MCF 10A (cell line): ENCODE results near the gene MYL12A. TPM values are rescaled to one million over a fixed set of nuclear protein-coding genes. Genes with fewer than 3 reads are reported as not detected.

Source experiments
- BruUV-seq: library from RNA; stranded (reverse); fragments of 400-500 nt; replicated peaks from 2 replicates; lab custom pipeline; 2021; lab: Mats Ljungman, UMichigan
- CTCF ChIA-PET: fragments of 300-600 bp; sonication (Branson Sonifier 250); formaldehyde crosslinking; extraction: SDS; loops from one replicate; lab custom pipeline; 2021; ENCODE audit warnings: antibody characterized with exemption, inconsistent platforms; lab: Yijun Ruan, JAX
- POLR2A ChIA-PET: fragments of 300-600, 350-650 bp; sonication (Branson Sonifier 250); formaldehyde crosslinking; extraction: SDS; loops from one replicate; lab custom pipeline; 2020; ENCODE audit warnings: antibody characterized with exemption, inconsistent platforms; lab: Yijun Ruan, JAX
- DNase-seq: peaks from one replicate; pipeline ENCODE4 v3.0.0-alpha.2; 2018; ENCODE audit not compliant: unreplicated experiment
- H3K27ac Mint-ChIP-seq: one replicate; pipeline ENCODE4 v1.8.0; 2022; ENCODE audit warnings: mild to moderate bottlenecking, low read depth, mixed read lengths; ENCODE audit not compliant: unreplicated experiment
- H3K27me3 Mint-ChIP-seq: one replicate; pipeline ENCODE4 v1.8.0; 2022; ENCODE audit warnings: mixed read lengths; ENCODE audit not compliant: insufficient read depth, unreplicated experiment
- H3K36me3 Mint-ChIP-seq: one replicate; pipeline ENCODE4 v1.8.0; 2022; ENCODE audit warnings: mild to moderate bottlenecking, moderate library complexity, mixed read lengths; ENCODE audit not compliant: insufficient read depth, unreplicated experiment
- H3K4me1 Mint-ChIP-seq: one replicate; pipeline ENCODE4 v1.8.0; 2022; ENCODE audit warnings: mixed read lengths; ENCODE audit not compliant: insufficient read depth, unreplicated experiment
- H3K4me3 Mint-ChIP-seq: one replicate; pipeline ENCODE4 v1.8.0; 2022; ENCODE audit warnings: mild to moderate bottlenecking, moderate library complexity, mixed read lengths; ENCODE audit not compliant: unreplicated experiment
- H3K9me3 Mint-ChIP-seq: one replicate; pipeline ENCODE4 v1.8.0; 2022; ENCODE audit warnings: mixed read lengths; ENCODE audit not compliant: unreplicated experiment
- intact Hi-C: fragments of 100-400 bp; cut with micrococcal nuclease; formaldehyde crosslinking; loops from 2 replicates; pipeline ENCODE4 v1.14.1; 2022
- total RNA-seq: library from RNA; stranded (reverse); gene quantifications from 2 replicates; pipeline ENCODE4 v1.2.3, GENCODE V29; 2022
- TF ChIP-seq, protein P1 (sequence below): fragments of 200-600 bp; IDR thresholded peaks from one replicate; pipeline ENCODE4 v1.8.0; 2022; ENCODE audit warnings: antibody characterized with exemption, mild to moderate bottlenecking; ENCODE audit not compliant: unreplicated experiment

MYL12A gene
- total RNA-seq, 1 experiment from 2014 or later = 332 TPM

DNA sequence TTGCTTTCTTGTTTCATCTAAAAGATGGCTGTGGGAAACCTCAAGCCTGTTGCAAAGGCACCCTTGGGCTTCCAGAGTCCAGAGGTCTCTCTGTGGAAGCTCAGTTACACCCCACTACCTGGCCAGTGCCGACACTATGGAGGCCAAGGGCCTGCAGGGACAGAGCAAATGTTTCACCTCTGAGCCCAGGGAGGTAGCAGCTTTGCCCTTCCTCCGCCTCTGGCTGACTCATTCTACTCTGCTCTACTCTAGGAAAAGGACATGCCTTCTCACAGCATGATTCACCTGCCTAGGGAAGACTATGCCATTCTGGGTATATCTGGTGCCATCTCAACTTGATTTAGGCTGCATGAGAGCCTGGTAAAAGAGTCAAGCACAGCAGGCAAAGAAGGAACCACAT, 40.0 kb upstream of the MYL12A start:
- no peaks in the 10 kb centered on the region for H3K36me3 Mint-ChIP-seq
- DNase-seq = peak; percentile 64
- TF ChIP-seq, protein P1, sequence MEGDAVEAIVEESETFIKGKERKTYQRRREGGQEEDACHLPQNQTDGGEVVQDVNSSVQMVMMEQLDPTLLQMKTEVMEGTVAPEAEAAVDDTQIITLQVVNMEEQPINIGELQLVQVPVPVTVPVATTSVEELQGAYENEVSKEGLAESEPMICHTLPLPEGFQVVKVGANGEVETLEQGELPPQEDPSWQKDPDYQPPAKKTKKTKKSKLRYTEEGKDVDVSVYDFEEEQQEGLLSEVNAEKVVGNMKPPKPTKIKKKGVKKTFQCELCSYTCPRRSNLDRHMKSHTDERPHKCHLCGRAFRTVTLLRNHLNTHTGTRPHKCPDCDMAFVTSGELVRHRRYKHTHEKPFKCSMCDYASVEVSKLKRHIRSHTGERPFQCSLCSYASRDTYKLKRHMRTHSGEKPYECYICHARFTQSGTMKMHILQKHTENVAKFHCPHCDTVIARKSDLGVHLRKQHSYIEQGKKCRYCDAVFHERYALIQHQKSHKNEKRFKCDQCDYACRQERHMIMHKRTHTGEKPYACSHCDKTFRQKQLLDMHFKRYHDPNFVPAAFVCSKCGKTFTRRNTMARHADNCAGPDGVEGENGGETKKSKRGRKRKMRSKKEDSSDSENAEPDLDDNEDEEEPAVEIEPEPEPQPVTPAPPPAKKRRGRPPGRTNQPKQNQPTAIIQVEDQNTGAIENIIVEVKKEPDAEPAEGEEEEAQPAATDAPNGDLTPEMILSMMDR = no peak
- peak overlapping the region; percentile 61 for H3K27ac Mint-ChIP-seq
- ChIA-PET POLR2A (interaction anchor here (0.6 to 1.4 kb wide), 4 partner anchors 9 to 276 kb away, joined by 3 to 6 read pairs (median 3); partner anchors contain the start of gene MYL12A), CTCF (interaction anchor here (0.6 to 1.0 kb wide), 2 partner anchors 56 to 145 kb away, joined by 3 read pairs; no protein-coding TSS in a partner anchor)
- intact Hi-C loops = no loop called here
- H3K4me3 Mint-ChIP-seq = no peak overlapping the region
- no TSS peak for BruUV-seq
- no peaks in the 10 kb centered on the region for H3K27me3 Mint-ChIP-seq
- peaks cover 8% of the 10 kb centered on the region for H3K9me3 Mint-ChIP-seq
- peaks cover 19% of the 10 kb centered on the region for H3K4me1 Mint-ChIP-seq

- intact Hi-C loops = no loop called here
- ChIA-PET POLR2A (interaction anchor here (0.7 kb wide), 1 partner anchor 21 kb away, joined by 3 read pairs; no protein-coding TSS in a partner anchor), CTCF (interaction anchor here (0.6 to 1.1 kb wide), 3 partner anchors 15 to 661 kb away, joined by 3 to 4 read pairs (median 4); no protein-coding TSS in a partner anchor)
- Mint-ChIP-seq H3K36me3 (no peaks in the 10 kb centered on the region), H3K4me3 (no peak overlapping the region), H3K27ac (no peak overlapping the region), H3K9me3 (no peaks in the 10 kb centered on the region), H3K4me1 (peaks cover 19% of the 10 kb centered on the region), H3K27me3 (no peaks in the 10 kb centered on the region)
- no TSS peak for BruUV-seq
- TF ChIP-seq, protein P1 = no peak
- peak; percentile 22 for DNase-seq
These were observed 37.6 kb upstream of the MYL12A start for GRCh38 chr18:3209859-3210569.

- Mint-ChIP-seq H3K27me3 (no peaks in the 10 kb centered on the region), H3K9me3 (no peaks in the 10 kb centered on the region), H3K27ac (no peak overlapping the region), H3K36me3 (no peaks in the 10 kb centered on the region), H3K4me1 (peaks cover 19% of the 10 kb centered on the region), H3K4me3 (no peak overlapping the region)
- ChIA-PET CTCF (interaction anchor here (0.8 to 1.2 kb wide), 3 partner anchors 10 to 34 kb away, joined by 3 to 4 read pairs (median 3); no protein-coding TSS in a partner anchor), POLR2A (interaction anchor here (0.7 kb wide), 1 partner anchor 467 kb away, joined by 3 read pairs; no protein-coding TSS in a partner anchor)
- no peak for DNase-seq
- TF ChIP-seq, protein P1 = no peak
- BruUV-seq = no TSS peak
- intact Hi-C loops = no loop called here
These were observed 36.2 kb upstream of the MYL12A start for GRCh38 chr18:3211236-3211992.

- Mint-ChIP-seq H3K27me3 (no peaks in the 10 kb centered on the region), H3K4me3 (no peak overlapping the region), H3K9me3 (no peaks in the 10 kb centered on the region), H3K27ac (no peak overlapping the region), H3K4me1 (peaks cover 17% of the 10 kb centered on the region), H3K36me3 (no peaks in the 10 kb centered on the region)
- CTCF ChIA-PET = no interaction called here
- no peak for DNase-seq
- intact Hi-C loops = no loop called here
- no TSS peak for BruUV-seq
- TF ChIP-seq, protein P1 = no peak
- POLR2A ChIA-PET = interaction anchor here (0.7 kb wide), 1 partner anchor 35 kb away, joined by 3 read pairs; the partner anchor contains the start of gene MYL12A
These were observed 34.9 kb upstream of the MYL12A start for GRCh38 chr18:3212657-3213056.
